Stimulated activated CD8-positive, alpha-beta memory T cell treated with anti-CD3 and anti-CD28 coated beads, Interleukin-15, amount 100 ng/mL, for 4 hours (primary cell): ENCODE measurements around the gene HEYL.
A peak's percentile ranks its signal among the peaks of the same experiment; 100 is the strongest.

Source experiments
- DNase-seq, 2 donors: peaks; one replicate each; pipeline ENCODE4 v3.0.0-alpha.2; 2020; ENCODE audit warnings: low read depth in 2 of 2

Gene HEYL

DNA sequence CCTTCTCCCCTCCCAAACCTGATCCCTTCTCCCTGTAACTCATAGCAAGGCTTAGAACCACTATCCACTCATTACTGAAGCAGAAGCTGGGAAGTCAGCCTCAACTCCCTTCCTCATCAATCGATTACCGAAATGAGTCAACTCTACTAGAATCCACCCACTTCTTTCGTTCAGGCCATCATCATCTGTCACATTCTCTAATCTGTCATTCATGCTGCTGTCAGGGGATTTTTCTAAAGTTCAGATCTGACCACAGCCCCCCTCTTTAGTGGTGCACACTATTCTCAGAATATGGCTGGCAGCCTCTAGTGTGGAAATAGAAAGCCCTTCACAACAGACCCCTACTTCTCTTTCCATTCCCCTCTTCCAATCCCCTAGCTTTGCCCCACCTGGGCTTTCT is 27.3 kb upstream of the HEYL start:
- no peak for DNase-seq

DNA sequence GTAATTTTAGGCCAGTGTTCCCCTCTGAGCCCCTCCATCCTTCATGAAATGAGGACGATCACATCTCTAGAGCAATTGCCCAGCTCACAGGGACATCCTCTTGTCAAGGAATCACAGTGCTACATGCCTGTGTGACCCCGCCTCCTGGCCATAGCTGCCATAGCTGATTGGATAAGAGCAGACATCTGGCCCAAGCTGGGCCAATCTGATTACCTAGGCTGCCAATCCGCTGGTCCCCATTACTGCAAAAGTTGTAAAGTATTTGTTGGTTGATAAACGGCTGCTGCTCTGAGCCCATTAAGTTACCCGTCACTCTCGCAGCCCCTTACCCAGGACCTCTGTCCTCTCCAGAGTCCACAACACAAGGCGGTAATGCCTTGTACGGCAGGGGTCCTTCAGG is 24.1 kb upstream of the HEYL start:
- DNase-seq: no peak

DNA sequence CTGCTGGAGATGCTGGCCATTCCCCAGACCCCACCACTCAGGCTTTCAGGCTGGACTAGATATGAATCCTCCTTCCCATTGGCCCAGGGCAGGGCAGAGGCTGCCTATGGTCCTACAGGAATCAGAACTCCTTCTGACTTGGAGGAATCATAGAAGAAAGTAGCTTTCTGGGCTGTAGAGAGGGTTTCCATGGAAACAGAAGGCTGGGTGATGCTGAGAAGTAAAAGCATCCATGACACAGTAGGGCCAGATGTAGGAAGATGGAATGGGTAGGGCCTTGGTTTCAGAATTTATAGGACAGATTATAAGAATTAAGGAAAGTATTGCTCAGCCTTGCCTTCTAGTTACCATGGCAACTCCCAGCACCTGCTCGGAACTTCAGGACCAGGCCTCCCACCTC is 23.4 kb upstream of the HEYL start:
- DNase-seq: no peak

DNA sequence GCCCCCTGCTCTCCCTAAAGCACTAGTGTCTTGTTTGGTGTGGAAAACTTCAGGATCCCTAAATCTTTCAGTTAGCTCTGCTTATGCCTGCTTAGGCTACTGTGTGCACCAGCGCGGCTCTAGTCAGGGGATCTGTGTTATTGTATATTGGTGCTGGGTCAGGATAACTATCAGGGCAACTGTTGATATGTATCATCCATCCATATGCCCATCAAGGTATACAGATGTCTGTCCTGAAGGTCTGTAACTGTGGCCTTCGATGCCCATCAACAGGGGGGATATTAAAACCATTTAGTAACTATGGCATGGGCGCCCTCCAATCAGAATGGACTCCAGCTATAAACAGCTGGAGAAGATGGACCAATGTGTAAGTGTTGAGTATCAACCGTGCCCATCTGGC is 20.1 kb upstream of the HEYL start:
- no peak for DNase-seq

DNA sequence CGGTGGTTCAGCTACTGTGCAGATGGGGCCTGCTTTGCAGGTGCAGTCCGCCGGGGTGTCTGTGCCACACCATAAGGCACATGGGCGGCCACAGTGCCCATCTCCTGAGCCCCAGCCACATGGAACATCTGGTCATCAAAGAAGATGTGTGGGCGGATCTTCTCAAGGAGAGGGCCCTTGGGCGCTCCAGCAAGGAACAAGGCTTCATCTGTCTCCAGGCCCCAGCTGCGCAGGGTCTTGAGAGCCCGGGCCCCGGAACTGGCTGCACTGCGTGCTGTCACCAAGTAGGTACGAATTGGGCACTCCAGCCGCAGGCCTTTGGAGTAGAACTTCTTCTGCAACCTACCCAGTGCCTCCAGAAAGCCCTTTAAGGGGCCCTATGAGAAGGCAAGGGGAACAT is 19.7 kb upstream of the HEYL start:
- DNase-seq: no peak

DNA sequence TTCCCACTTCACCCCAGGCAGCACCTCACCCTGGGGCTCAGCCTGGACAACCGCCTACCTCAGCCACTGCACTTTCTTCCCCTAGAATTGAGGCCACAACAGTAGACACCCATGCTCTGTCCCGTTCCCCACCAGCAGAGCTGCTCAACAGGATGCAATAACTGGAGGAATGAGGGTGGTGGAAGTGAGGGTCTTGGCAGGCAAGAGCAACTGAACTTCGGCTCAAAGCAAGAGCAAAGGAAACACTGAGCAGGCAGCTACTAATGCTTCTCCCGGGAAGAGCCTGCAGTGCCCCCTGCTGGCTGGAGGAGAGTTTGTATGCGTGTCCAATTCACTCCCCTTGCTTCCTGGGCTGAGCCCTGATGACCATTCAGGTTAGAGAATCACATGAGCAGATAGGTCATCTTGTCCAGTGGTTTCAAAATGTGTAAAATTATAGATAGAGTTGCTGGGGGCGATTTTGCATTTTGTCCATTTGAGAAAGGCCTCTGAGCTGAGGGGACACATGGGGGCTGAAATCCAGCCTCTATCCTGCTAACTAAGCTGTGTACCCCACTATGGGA is 18.6 kb upstream of the HEYL start:
- no peak for DNase-seq

DNA sequence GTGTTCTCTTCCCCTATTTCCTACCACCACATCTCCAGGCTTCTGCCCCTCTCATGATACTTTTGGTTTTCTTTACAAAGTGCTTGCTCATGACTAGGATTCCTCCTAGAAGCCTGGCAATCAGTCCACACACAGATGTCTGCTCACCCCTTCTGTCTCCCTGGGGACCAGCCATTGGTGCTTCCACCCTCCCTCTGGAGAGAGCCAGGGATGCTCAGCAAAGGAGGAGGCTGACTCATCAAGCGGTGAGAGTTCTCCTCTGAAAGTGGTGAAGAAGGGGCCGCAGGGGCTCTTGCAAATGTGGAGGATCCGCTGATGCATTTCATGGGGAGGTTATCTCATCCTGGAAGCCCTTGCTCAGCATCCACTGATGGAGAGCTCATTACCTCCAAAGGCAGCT is 18.0 kb upstream of the HEYL start:
- DNase-seq: no peak

DNA sequence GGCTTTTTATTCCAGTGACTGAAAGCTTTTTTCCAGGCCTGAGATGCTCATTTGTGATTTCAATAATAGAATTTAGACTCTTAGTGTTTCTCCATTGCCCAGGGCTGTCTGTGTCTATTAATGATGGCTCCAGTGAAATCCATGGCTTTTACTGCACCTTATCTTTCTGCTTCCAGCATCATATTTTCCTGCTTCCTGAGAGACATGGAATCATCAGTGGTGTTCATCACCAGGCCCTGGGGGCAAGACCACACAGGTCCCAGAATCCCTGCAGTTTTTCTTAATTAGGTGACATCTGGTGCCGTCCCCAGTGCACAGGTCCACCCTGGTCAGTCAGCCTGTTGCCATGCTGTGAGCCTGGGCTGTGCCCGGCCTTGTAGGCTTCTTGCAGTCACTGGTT is 16.9 kb upstream of the HEYL start:
- no peak for DNase-seq

DNA sequence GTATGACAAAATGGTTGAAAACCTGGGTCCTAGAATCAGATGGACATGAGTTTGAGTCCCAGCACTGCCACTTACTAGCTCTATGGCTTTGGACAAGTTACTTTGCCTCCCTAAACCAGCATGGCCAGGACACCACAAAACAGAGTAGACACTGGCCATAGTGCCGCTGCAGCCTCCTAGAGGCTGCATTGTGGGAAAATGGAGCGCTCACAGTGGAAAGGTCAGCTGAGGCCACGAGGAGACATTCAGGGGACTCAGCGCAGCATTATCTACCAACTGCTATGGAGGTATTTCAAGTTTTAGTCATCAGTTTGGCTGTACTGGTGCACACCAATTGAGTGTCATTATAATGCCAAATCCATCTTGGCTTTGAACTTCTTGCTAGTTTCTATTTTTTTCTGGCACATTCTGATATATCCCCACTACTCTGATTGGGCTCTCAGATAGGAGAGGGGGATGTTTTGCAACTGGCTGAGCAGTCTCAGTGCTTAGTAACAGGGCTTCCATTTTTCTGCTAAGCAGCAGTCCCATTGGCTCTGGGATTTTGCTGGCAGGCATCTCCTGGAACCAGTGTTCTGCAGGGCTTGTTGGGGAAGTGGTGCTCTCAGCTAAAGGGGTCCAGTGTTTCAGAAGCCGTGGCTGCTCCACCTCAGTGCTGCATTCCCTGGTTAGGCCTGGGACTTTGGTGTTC is 16.3 kb upstream of the HEYL start:
- DNase-seq: no peak

DNA sequence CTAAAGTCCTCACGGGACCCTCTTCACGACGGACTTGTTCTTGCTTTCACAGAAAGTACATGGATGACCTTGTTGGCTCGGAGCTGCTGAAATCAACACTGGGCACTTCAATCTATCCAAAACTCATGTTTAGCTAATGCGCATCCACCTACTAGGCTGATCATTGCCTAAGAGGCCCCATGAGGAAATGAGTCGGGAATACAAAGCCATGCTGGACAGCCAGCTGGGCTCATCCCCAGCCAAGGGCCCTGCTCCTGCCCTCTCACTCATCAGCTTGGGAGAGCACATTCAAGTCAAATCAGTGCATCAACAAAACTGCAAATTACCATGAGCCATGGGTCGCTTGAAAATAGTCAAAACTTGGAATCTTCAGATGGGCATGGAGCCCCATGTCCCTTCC is 14.8 kb upstream of the HEYL start:
- no peak for DNase-seq

DNA sequence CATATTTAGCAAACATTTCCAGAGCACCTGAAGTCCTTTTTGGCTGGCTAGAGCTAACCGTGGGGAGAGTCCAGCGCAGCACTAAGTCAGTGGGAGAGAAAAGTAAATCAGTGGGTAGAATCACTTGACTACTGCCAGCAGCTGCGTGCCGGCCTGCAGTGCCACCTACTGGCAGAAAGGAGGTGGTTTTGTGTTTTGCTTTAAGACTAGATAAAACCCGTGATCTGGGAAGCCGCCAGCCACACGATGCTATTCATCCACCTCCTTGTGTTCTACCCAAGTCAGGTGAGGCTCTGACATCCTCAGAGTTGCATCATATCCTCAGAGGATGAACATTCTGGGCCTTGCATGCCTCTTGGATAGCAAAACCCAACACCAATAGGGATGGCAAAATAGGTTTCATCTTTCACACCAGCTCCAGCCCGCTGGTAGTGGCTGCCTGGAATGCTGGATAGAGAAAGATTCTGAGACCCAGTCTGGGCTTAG is 14.1 kb upstream of the HEYL start:
- DNase-seq: peak; percentile 40 to 60

DNA sequence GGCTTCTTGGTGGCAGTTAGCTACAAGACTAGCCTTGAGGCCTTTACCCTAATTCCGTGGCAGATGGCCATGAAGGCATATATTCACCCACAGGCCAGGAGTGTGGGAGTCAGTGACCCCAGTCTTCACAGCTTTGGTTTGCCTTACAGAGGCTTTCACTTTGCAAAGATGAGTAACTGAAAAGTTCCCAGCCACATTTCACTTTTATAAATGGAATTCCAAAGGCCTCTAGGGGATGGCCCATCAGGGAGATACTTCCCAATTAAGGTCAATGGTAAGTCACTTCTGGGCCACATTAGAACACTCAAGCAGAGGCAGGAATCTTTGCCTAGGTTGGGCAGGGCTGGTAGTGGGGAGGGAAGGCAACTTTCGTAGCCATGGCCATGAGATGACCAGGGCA is 13.1 kb upstream of the HEYL start:
- DNase-seq: no peak

DNA sequence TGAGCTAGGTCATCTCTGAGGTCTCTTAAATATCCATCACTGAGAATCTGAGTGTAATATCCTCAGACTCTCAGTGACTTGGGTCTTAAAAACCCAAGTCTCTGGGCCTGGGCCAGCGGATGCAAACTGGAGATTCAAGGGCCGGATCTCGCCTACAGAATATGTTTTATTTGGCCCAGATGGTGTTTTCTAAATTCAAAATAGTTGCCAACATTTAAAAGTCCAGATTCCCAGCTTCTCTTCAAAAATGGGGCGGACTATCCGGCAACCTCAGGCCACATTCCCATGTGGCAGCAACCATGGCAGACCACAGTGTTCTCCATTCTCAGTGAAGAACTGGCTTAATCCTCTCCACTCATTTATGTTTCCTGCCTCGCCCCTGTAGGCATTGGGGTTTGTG is 12.7 kb upstream of the HEYL start:
- DNase-seq: no peak

DNA sequence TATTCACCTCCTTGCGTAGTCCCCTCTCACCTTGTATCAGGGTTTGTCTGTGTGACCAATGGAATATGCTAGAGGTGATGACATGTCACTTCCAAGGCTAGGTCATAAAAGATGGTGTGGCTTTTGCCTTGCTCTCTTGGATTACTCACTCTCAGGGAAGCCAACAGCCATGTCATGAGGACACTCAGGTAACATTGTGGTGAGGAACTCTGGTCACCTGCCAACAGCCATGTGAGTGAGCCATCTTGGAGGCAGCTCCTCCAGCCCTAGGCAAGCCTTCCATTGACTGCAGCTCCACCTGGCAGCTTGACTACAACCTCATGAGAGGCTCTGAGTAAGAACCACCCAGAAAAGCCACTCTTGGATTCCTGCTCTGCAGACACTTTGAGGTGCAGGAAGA is 11.0 kb upstream of the HEYL start:
- no peak for DNase-seq

DNA sequence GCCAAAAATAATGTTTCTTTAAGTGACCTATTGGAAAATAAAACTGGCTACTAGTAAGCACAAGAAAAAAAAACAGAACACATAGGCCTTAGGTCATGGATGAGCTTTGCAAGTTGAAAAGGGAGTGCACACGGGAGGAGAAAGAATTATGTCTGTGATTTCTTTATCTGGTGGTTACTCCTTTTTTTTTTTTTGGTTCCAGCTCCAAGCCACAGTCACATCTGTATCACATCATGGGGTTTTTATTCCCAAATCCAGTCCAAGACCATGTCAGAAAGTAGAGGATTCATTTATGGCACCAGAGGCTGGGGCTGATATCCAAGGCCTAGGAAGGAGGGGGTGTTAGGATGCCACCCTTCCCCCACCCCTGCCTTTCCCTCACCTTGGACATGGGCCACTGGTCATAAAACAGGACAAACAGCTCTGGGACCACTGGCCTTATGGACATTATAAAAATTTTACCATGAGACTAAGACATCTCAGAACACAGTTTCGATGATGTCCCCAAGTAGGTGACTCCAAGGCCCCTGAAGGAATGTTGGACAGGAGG is 10.3 kb upstream of the HEYL start:
- no peak for DNase-seq

DNA sequence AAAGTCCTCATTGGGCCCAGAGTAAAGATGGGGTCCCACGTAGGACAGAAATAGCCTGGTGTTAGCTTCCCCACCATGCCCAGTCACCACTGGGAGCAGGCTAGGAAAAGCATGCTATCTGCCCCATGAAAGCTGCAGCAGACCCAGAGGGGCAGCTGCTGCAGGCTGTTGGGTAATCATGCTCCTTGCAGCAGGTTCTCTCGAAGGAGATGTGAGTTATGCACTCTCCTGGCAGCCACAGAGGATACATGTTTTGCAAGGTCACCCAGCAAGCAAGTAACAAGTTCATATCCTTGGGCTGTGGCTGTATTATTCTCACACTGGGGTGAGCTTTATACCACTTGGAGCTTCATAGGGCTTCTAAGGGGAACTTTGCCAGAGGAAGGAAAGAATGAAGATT is 9.1 kb upstream of the HEYL start:
- DNase-seq: no peak

DNA sequence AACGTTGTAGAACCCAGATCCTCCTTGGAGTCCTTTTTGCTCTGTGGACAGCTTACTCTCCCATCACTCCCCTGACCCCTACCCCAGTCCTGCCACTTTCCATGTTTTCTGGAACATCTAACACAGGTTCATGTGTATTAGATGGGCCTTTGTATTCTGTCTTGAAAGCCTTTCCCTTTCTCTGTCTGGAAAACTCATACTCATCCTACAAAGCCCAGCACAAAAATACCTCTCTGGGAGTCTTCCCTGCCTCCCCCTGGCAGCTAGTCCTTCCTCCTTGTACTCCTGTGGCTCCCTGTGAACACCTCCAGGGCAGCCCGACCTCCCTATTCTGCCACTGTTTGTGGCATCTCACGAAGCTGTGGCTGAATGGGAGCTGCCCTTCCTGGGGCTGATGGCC is 7.8 kb upstream of the HEYL start:
- no peak for DNase-seq

DNA sequence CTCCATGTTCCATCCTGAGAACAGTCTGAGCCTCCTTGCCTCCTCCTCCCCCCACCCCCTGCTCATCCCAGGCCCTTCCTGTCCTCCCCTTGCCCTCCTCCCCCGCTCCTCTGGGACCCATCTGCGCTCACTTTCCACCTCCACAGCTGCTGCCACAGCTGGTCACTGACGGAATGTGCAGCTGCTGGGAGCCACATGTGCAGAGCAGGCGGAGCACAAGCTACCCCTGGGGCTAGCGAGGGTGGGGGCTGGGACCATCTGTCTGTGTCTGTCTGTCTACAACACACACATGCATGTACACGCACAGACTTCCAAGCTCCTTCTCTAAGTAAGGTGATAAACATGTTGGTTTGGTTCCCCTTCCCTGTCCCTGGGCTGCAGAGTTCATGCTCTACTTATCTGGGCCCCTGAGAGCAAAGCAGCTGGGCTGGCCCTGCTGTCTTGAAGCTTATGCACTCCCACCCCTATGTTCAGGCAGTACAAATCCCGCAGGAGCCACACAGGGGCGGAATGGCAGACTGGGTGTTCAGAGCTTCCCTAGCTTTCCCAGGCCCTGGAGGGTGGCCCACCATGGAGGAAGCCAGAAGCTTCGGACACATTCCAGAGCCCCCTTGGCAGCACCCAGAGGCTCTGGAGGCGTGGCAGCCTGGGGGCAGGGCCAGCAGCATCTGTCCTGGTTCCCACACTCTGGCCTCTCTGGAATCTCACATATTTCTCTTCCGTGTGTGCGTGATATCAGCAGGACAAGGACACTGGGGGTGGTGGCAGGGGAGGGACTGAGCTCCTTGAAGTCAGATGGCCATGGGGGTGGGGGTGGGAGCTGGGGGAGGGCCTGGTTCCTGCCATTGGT is 7.0 kb upstream of the HEYL start:
- DNase-seq: no peak

DNA sequence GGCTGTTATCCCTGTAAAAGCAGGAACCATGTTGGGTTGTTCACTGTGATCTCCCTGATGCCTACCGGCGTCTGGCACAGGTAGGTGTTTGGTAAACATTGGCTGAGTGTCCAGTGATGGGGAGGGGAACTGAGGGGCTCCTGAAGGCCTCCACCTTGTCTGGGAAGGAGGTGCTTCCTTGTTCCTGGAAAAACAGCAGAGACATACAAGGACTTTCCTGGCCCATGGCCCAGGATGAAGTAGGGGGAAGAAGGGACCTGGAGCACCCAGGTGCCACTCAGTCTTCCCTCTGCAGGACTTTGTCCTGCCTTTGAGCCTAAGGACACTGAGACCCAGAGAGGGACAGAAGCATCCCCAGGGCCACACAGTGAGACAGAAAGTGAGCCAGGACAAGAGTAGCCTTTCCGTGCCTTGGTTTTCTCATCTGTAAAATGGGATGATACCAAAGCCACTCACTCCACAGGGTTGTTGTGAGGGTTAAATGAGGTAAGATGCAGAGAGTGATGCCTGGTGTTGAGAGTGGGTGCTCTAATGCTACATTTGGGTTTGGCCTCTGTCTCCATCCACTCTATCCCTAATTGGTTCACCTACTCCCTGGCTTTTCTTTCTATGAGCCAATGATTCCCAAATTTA is 6.1 kb upstream of the HEYL start:
- no peak for DNase-seq

DNA sequence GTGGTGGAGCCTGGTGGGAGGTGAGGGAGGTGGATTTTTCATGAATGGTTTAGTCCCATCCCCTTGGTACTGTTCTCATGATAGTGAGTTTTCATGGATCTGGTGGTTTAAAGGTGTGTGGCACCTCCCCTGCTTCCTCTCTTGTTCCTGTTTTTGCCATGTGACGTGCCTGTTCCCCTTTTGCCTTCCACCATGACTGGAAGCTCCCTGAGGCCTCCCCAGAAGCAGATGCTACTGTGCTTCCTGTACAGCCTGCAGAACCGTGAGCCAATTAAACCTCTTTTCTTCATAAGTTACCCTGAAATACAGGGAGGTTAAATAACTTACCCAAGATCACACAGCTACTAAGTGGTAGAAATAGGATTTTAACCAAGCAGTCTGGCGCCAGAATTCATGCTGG is 4.3 kb upstream of the HEYL start:
- no peak for DNase-seq

DNA sequence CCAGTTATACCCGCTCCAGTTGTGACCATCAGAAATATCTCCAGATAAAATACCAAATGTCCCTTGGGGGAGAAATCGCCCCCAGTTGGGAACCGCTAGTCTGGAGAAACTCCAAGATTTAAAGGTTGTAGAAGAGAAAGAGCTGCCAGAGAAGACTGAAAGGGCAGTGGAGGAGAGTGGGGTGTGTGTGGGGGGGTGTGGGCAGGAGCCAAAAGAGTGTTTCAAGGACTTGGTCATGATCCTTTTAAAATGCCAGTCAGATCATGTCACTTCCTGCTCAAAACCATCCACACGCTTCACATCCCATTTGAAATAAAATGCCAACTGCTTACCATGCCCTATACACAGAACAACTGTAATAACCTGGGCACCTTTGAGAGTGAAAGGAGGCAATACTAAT is 3.4 kb upstream of the HEYL start:
- DNase-seq: no peak

DNA sequence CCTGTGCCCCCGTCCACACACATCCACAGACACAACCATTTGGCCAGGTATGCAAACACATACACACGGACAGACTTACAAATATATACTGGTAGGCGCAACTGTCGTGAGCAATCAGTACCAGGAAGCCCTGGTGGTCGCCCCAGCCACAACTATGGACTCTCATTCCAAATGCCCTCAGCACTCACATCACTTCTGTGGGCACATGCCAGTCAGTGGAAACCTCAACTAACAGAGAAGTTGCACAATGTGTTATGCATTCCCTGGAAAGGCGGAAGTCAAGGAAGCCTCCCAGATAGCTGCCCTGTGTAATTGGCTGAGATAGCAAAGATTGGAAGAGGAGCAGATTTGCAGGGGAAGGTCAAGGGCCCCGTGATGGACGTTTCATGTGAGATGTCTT is 1.4 kb upstream of the HEYL start:
- no peak for DNase-seq

DNA sequence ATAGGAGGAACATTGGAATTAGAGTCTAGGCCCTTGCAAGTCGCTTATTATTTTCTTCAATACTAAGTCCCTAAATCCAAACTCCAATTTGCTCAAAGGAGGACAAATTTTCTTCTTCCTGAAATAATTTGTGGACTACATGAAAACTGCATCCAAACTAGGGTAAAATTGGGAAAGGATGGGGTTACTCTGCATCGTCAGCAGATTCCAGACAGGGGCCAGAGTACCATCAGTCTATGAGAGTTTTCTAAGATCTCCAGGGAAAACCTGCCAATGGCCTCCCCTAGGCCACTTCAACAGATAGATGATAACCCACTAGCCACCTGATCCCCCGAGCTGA is 508 bp downstream of the HEYL start:
- DNase-seq: no peak
